ENCODE results near the gene ITGB7. TPM values are rescaled to one million over a fixed set of nuclear protein-coding genes. Genes with fewer than 3 reads are reported as not detected.
A peak's percentile ranks its signal among the peaks of the same experiment; 100 is the strongest.

Gene ITGB7
- total and polyA plus RNA-seq, 10 of the 15 experiments (the other 5 are each of a cell fraction or from before 2014, with no cell fraction given): 54.5 to 487 (median 252) TPM

DNA sequence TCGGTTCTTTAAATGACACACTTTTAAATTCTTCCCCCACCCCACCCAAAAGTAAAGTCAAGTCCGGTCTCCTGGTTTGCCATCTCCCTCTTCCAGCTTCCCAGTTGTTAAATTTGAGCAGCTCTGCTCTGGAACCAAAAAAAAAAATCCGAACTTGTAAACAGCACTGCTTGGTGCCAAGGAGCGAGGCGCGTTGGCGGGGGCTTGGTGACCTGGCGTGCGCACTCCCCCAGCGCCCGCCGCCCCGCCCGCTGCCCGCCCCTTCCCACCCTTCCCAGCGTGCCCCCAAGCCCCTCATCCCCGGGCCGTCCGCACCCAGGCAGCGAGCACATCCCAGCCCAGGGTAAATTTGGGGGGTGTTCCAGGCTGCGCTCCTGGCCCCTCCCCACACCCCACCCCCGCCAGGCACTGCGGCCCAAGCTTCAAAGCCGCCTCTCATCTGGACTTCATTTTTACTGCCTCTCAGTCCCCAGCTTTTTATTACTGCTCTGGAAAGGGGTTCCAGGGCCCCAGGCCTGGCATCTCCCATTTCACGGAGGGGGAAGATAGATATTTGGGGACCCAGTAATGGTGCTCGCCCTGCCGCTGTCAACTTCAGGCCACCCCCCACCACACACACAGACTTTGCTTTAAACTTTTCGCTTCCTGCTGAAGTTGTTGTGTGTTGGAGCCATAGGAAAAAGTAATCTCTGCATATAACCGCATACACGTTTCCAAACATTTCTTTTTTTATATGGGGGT lies 11.7 kb upstream of the ITGB7 start:
- DNase-seq (ENCODE audit: low read depth, low spot score): no peak
- H3K27me3 ChIP-seq (replicated peaks in 1 of 2; ENCODE audit: control insufficient read depth in 2 of 2, insufficient read depth in 2 of 2, low read length in 1 of 2): no peaks in the 10 kb centered on the region
- peaks cover 0 to 4% of the 10 kb centered on the region in 2 experiments; a peak in 3 of 4 replicates for H3K36me3 ChIP-seq (ENCODE audit: control insufficient read depth in 2 of 2, insufficient read depth in 2 of 2, low read length in 1 of 2)
- WGBS (ENCODE audit: insufficient coverage, insufficient replicate concordance, low lambda C conversion rate, missing lambda C conversion rate): 83% methylated on average over 25 of the region's 30 CpGs
- H3K79me2 ChIP-seq (ENCODE audit: control insufficient read depth, insufficient read depth, low read length): peaks cover 4% of the 10 kb centered on the region; the same call in 1 of the 2 replicates
- ChIA-PET RAD21 (ENCODE audit: unreplicated experiment) (interaction anchor here (1.2 to 11.1 kb wide), 8 partner anchors 10 to 161 kb away, joined by 3 to 146 read pairs (median 18); partner anchors contain the start of genes AAAS, CSAD, ESPL1 and ITGB7), SMC1A (ENCODE audit: uncharacterized antibody, unreplicated experiment) (interaction anchor here (0.7 to 16.4 kb wide), 15 partner anchors 10 to 105 kb away, joined by 3 to 155 read pairs (median 5); partner anchors contain the start of genes ESPL1, ITGB7 and PFDN5), CTCF (interaction anchor here (0.6 to 15.7 kb wide), 15 partner anchors 9 to 289 kb away, joined by 3 to 315 read pairs (median 7); partner anchors contain the start of genes AAAS, CSAD, ESPL1 and PFDN5), POLR2A (interaction anchor here (1.2 to 4.4 kb wide), 5 partner anchors 11 to 50 kb away, joined by 3 to 28 read pairs (median 6); partner anchors contain the start of genes ESPL1 and ITGB7)
- no TSS peak for BruUV-seq (replicated peaks)
- H3K9ac ChIP-seq (ENCODE audit: control insufficient read depth, insufficient read depth, low read length): peak overlapping the region; percentile 52
- no peak for FAIRE-seq
- in situ Hi-C loops (cut with MboI) (no loop called here), intact Hi-C loops (cut with micrococcal nuclease; ENCODE audit: unreplicated experiment) (no loop called here)
- H3K27ac ChIP-seq (ENCODE audit: control insufficient read depth, insufficient read depth): peak overlapping the region; percentile 49
- H3K4me1 ChIP-seq (ENCODE audit: control insufficient read depth, insufficient read depth, low read length): peaks cover 22% of the 10 kb centered on the region
- H3K4me2 ChIP-seq (ENCODE audit: control insufficient read depth, insufficient read depth): peak overlapping the region; percentile 86
- H4K20me1 ChIP-seq (ENCODE audit: control insufficient read depth, insufficient read depth): no peaks in the 10 kb centered on the region
- TF ChIP-seq JUND (IDR thresholded peaks at IDR 0.05; ENCODE audit: low read depth, low read length) (no peak), RAD21 (IDR thresholded peaks at IDR 0.05; ENCODE audit: insufficient read depth, low read depth, low read length) (no peak), CHD2 (IDR thresholded peaks at IDR 0.05; ENCODE audit: borderline replicate concordance, low read depth, low read length) (no peak), MTA3 (IDR thresholded peaks at IDR 0.05; ENCODE audit: borderline replicate concordance, low read length) (no peak), SRF (IDR thresholded peaks at IDR 0.05; ENCODE audit: low read depth in 2 of 2, low read length in 2 of 2) (no peak), KDM1A (IDR thresholded peaks at IDR 0.05; ENCODE audit: borderline replicate concordance) (no peak), NFYA (IDR thresholded peaks at IDR 0.05; ENCODE audit: borderline replicate concordance, low read depth, low read length) (no peak), TCF7 (IDR thresholded peaks at IDR 0.05; ENCODE audit: borderline replicate concordance) (no peak), RUNX3 (IDR thresholded peaks at IDR 0.05; ENCODE audit: low read length) (no peak), TBL1XR1 (IDR thresholded peaks at IDR 0.05; ENCODE audit: low read depth, low read length) (no peak), ETV6 (conservative IDR thresholded peaks at IDR 0.05 in 1 of 2, IDR thresholded peaks at IDR 0.05 in 1 of 2; ENCODE audit: borderline replicate concordance in 1 of 2, low read depth in 1 of 2) (no peak), IKZF2 (IDR thresholded peaks at IDR 0.05) (no peak), NR2C2 (IDR thresholded peaks at IDR 0.05; ENCODE audit: borderline replicate concordance, control insufficient read depth, insufficient read length, low read depth) (no peak)
- TF ChIP-seq, protein P1, sequence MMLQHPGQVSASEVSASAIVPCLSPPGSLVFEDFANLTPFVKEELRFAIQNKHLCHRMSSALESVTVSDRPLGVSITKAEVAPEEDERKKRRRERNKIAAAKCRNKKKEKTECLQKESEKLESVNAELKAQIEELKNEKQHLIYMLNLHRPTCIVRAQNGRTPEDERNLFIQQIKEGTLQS (IDR thresholded peaks at IDR 0.05; ENCODE audit: borderline replicate concordance, extremely low read depth, low read depth, low read length): no peak
- no peak overlapping the region for H2AFZ ChIP-seq (ENCODE audit: control insufficient read depth, low read depth, low read length)
- peak overlapping the region; percentile 86 for H3K4me3 ChIP-seq
- ATAC-seq: no peak
- no peaks in the 10 kb centered on the region for H3K9me3 ChIP-seq (replicated peaks; ENCODE audit: control insufficient read depth, insufficient read depth, low read length)

Data from GM12878 (cell line).